IPS-NIHi11 (cell line): Measurements from ENCODE around the gene USF2.

Experiments used
- DNase-seq: peaks from one replicate; pipeline ENCODE4 v3.0.0; 2012; ENCODE audit warnings: mixed read lengths, low spot score

The USF2 gene

DNA sequence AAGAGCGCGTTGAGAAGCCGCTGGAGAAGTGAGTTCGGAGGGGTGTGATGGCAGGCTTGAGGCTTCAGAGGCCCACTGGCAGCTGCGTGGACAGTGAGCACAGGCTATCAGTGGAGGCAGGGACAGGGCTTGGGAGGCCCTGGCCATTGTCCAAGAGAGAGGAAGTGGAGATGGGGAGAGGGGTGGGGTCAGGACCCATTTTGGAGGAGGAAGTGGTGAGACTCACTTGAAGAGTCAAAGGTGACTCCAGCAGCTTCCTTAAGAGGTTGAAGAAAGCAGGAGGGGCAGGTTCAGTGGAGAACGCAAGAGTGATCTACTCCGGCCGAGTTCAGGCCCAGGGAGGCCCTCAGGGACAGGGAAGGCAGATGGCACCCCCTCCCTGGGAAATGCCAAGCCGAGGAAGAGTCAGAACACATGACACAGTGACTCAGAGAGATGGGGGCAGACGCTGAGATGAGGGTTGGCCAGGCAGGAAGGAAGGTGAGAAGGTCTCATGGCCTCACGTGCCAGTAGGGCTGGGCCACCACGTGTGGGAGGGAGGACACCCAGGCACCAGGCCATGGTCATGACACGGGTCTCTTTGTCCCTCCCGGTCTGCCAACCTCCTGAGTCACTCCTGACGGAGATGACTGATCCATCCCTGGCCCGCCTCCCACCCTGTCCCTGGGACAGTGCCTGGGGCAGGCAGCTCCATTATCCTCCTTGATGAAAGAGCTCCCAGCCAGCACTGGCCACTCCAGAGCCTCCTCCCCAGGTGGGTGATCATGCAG is 50.1 kb downstream of the USF2 start:
- peak; percentile 22 for DNase-seq

DNA sequence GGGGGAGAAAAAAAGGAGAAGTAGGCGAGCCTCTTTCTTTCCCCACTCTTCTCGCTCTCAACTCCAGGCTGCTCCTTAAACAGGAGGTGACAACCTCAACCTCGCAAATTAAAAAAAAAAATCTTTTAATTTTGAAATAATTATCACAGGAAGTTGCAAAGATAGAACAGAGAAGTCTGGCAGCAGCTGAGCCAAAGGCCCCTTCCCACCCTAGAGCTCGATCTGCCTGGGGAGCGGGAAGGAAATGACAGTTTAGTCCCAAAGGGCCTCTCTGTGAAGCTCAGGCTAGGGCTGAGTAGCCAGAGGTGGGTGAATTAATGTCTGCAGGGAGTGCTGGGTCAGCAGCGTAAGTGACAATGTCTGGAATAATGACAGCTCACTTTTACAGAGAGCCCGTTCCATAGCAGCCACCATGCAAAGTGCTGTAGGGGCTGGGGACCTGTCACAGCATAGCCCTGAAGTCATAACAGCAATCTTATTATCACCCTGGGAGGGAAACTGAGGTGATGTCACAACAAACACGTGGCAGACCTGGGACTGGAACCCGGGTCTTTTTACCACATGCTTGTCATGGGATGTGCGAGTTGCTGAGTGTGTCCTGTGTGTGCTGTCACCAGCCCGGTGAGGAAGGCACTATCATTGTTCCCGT is 51.4 kb downstream of the USF2 start:
- DNase-seq = no peak

DNA sequence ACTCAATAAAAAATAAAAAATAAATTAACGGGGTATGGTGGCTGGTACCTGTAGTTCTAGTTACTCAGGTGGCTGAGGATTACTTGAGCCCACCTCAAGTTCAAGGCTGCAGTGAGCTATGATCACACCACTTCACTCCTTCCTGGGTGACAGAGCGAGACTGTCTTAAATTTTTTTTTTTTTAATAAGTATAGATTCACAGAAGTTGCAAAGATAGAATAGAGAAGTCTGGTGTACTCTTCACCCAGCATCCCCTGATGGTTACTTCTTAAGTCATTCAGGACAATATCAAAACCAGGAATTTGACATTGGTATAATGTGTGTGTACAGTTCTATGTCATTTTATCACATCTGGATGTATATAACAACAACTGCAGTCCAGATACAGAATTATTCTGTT is 52.5 kb downstream of the USF2 start:
- no peak for DNase-seq

DNA sequence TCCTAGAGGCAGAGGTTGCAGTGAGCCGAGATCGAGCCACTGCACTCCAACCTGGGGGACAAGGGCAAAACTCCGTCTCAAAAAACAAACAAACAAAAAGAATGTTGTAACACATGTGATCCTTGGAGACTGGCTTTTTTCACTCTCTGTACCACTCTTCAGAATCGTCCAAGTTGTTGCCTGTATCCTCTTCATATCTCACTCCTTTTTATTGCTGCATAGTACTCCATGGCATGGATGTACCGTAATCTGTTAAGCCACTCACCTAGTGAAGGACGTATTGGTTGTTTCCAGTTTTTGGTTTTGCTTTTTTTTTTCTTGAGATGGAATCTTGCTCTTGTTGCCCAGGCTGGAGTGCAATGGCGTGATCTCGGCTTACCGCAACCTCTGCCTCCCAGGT is 53.3 kb downstream of the USF2 start:
- DNase-seq = no peak

DNA sequence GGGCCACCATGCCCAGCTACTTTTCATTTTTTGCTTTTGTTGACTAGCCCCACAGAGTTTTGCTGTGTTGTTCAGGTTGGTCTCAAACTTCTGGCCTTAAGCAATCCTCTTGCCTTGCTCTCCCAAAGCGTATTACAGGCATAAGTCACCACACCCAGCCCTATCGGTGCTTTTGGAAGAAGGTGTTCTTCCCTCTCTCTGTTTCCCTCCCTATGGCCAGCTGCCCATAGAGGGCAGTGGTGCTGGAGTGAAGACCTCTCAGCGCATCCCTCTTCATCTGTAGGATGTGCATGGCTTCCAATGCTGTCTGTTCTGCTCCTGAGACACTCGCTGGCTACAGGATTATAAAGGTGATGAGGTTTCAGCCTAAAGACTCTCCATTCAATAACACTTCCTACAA is 58.9 kb downstream of the USF2 start:
- no peak for DNase-seq

DNA sequence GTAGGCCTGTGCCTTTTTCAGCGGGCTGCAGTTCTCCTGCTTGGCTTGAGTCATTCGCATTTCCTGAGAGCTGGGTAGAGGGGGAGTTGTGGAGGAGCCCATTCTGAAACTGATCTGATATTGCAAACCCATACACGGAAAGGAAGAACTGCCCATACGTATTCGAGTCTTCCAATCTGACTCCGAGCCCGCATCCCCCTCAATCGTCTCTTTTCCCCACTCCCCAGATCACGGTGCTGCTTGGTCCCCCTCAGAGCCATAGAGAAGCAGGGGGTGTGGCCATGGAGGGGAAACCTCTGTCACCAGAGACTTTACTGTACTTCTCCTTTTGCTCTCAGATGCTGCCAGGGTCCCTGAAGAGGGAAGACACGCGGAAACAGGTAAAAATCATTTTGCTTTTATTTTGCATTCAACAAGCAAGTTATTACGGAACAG is 60.1 kb downstream of the USF2 start, which contains the start of gene CD22:
Gene CD22, plus strand, starts transcription at position 337 of the 435 bp plus-strand sequence. CDS start 2,854 bp downstream, outside the sequence.
- DNase-seq = no peak

DNA sequence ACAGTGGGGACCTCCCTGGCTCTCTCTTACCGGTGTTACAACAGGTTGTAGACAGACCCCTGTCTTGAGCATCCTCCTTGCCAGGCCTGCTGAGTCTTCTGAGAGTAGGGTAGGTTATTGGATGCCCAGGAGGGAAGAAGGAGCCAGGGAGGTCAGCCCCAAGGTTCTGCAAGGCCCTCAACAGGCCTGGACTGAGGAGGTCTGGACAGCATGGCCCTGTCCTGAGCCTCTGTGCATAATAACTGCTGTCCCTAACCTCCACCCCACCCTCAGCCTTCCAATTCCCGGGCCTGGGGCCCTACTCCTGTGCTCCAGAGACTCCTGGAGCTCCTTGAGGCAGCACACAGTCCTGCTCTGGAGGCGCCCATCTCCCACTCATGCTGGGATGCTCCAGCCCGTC is 60.6 kb downstream of the USF2 start:
- DNase-seq = no peak
